CD14-positive monocyte (primary cell): ENCODE results near the gene PEX12. TPM values are rescaled to one million over a fixed set of nuclear protein-coding genes. Genes with fewer than 3 reads are reported as not detected.

ENCODE experiments used
- DNase-seq, 3 donors: peaks; one replicate each; pipeline ENCODE4 v3.0.0-alpha.2; 2011 to 2022
- H2AFZ ChIP-seq: 2 replicates; pipeline ENCODE4 v1.6.0; 2012; ENCODE audit warnings: mild to moderate bottlenecking, low read depth, low read length, inconsistent platforms; ENCODE audit not compliant: insufficient read depth, poor library complexity, severe bottlenecking
- H3K27ac ChIP-seq, 2 donors: 1 replicate in 1 of 2; 2 replicates in 1 of 2; pipeline ENCODE4 v1.5.1; 2012 to 2013; ENCODE audit warnings: low read length in 2 of 2, control low read depth in 1 of 2, inconsistent platforms in 1 of 2, low read depth in 1 of 2, mild to moderate bottlenecking in 1 of 2
- H3K27me3 ChIP-seq, 2 donors: one replicate each; pipeline versions ENCODE4 v1.6.0 to v1.6.1; 2011 to 2013; ENCODE audit warnings: low read length in 2 of 2; ENCODE audit not compliant: control insufficient read depth in 2 of 2, insufficient read depth in 2 of 2
- H3K36me3 ChIP-seq, 2 donors: replicated peaks in 1 of 2; 1 replicate in 1 of 2; 2 replicates in 1 of 2; pipeline versions ENCODE4 v1.5.1 to v1.6.1; 2012 to 2013; ENCODE audit warnings: low read length in 2 of 2, control low read depth in 1 of 2, inconsistent platforms in 1 of 2, mild to moderate bottlenecking in 1 of 2; ENCODE audit not compliant: insufficient read depth in 2 of 2, control insufficient read depth in 1 of 2
- H3K4me1 ChIP-seq, 2 donors: 1 replicate in 1 of 2; 2 replicates in 1 of 2; pipeline versions ENCODE4 v1.5.1 to v1.6.1; 2012 to 2013; ENCODE audit warnings: low read length in 2 of 2, control low read depth in 1 of 2, inconsistent platforms in 1 of 2, mild to moderate bottlenecking in 1 of 2, moderate library complexity in 1 of 2; ENCODE audit not compliant: insufficient read depth in 2 of 2, control insufficient read depth in 1 of 2
- H3K4me2 ChIP-seq: replicated peaks from 2 replicates; pipeline ENCODE3; 2012; ENCODE audit warnings: low read length, moderate library complexity, mild to moderate bottlenecking; ENCODE audit not compliant: poor library complexity, severe bottlenecking; ENCODE audit errors: extremely low read depth
- H3K4me3 ChIP-seq, 3 experiments: fragments of 200-600 bp in 1 of 3; sonication (generic) in 1 of 3; replicated peaks in 1 of 3; 1 replicate in 2 of 3; 2 replicates in 1 of 3; pipeline ENCODE4 v1.5.1; 2011 to 2013; ENCODE audit warnings: low read length in 3 of 3, mild to moderate bottlenecking in 3 of 3, control low read depth in 2 of 3, low read depth in 2 of 3, inconsistent platforms in 1 of 3, moderate library complexity in 1 of 3
- H3K79me2 ChIP-seq: 2 replicates; pipeline ENCODE4 v1.6.0; 2012; ENCODE audit warnings: mild to moderate bottlenecking, control low read depth, inconsistent platforms, low read length, moderate library complexity; ENCODE audit not compliant: insufficient read depth
- H3K9ac ChIP-seq: 2 replicates; pipeline ENCODE4 v1.6.0; 2017; ENCODE audit warnings: low read length, mild to moderate bottlenecking; ENCODE audit not compliant: insufficient read depth, poor library complexity, severe bottlenecking
- H3K9me3 ChIP-seq, 2 donors: replicated peaks in 1 of 2; 1 replicate in 1 of 2; 2 replicates in 1 of 2; pipeline versions ENCODE4 v1.5.1 to v1.6.1; 2012 to 2013; ENCODE audit warnings: low read length in 2 of 2, control low read depth in 1 of 2; ENCODE audit not compliant: control insufficient read depth in 1 of 2, insufficient read depth in 1 of 2
- H4K20me1 ChIP-seq: 2 replicates; pipeline ENCODE4 v1.6.0; 2012; ENCODE audit warnings: mild to moderate bottlenecking, low read length, control low read depth, moderate library complexity; ENCODE audit not compliant: insufficient read depth
- H3K27ac Mint-ChIP-seq, 7 donors: one replicate each; pipeline ENCODE4 v1.8.0; 2020; ENCODE audit warnings: mild to moderate bottlenecking in 7 of 7, mixed read lengths in 7 of 7, moderate library complexity in 6 of 7, inconsistent platforms in 2 of 7
- H3K27me3 Mint-ChIP-seq, 3 donors: one replicate each; pipeline ENCODE4 v1.8.0; 2021 to 2022; ENCODE audit warnings: low read depth in 3 of 3, mild to moderate bottlenecking in 3 of 3, mixed read lengths in 3 of 3, moderate library complexity in 3 of 3, inconsistent platforms in 1 of 3
- H3K36me3 Mint-ChIP-seq, 2 donors: one replicate each; pipeline ENCODE4 v1.8.0; 2020; ENCODE audit warnings: mixed read lengths in 2 of 2, inconsistent platforms in 1 of 2, mild to moderate bottlenecking in 1 of 2
- H3K4me1 Mint-ChIP-seq: one replicate; pipeline ENCODE4 v1.8.0; 2020; ENCODE audit warnings: mild to moderate bottlenecking, mixed read lengths
- H3K4me3 Mint-ChIP-seq, 2 donors: one replicate each; pipeline ENCODE4 v1.8.0; 2020; ENCODE audit warnings: mild to moderate bottlenecking in 2 of 2, mixed read lengths in 2 of 2, moderate library complexity in 1 of 2
- H3K9me3 Mint-ChIP-seq, 7 donors: one replicate each; pipeline ENCODE4 v1.8.0; 2020 to 2022; ENCODE audit warnings: mixed read lengths in 7 of 7, mild to moderate bottlenecking in 6 of 7, moderate library complexity in 6 of 7, inconsistent platforms in 2 of 7
- CTCF ChIP-seq: fragments of 200-600 bp; IDR thresholded peaks from one replicate; pipeline ENCODE4 v1.8.0; 2022; ENCODE audit warnings: antibody characterized with exemption, mild to moderate bottlenecking
- WGBS: methylation state at CpG from one replicate; pipeline ENCODE4 v1.1.5; 2013; ENCODE audit warnings: missing lambda C conversion rate; ENCODE audit not compliant: insufficient coverage; 5-methylcytosine and 5-hydroxymethylcytosine counted together
- intact Hi-C, 2 donors: fragments of 100-400 bp; cut with micrococcal nuclease; formaldehyde crosslinking; loops; one replicate each; pipeline versions ENCODE4 v1.15.0 to v1.15.1; 2023
- polyA plus RNA-seq, 3 donors: library from polyadenylated mRNA; depleted of rRNA in 1 of 3; unstranded in 2 of 3; stranded (reverse) in 1 of 3; fragments of 300-500 nt in 2 of 3; fragments of >200 nt in 1 of 3; fragmentation: Illumina TruSeq in 2 of 3; gene quantifications; 1 replicate in 2 of 3; 2 replicates in 1 of 3; pipeline ENCODE4 v1.2.3, GENCODE V29; 2012 to 2021

Gene PEX12
- polyA plus RNA-seq, 3 donors: 0.08 to 0.72 (median 0.31) TPM

GRCh38 chr17:35609831-35610230 is 31.5 kb upstream of the PEX12 start:
- no peak overlapping the region for H3K9ac ChIP-seq
- H2AFZ ChIP-seq: no peak overlapping the region
- peaks cover 4% of the 10 kb centered on the region for H4K20me1 ChIP-seq
- no peak overlapping the region for H3K27ac ChIP-seq
- H3K27me3 ChIP-seq: no peaks in the 10 kb centered on the region
- 100% methylated on average over 1 of the region's 4 CpGs for WGBS
- TF ChIP-seq CTCF: no peak
- H3K9me3 Mint-ChIP-seq: no peaks in the 10 kb centered on the region
- H3K9me3 ChIP-seq: no peaks in the 10 kb centered on the region
- H3K36me3 Mint-ChIP-seq: peaks cover 73 to 80% of the 10 kb centered on the region in 2 donors
- H3K27ac Mint-ChIP-seq: no peak overlapping the region
- no peaks in the 10 kb centered on the region for H3K79me2 ChIP-seq
- peaks cover 67 to 91% of the 10 kb centered on the region in 2 donors for H3K36me3 ChIP-seq
- no peak overlapping the region for H3K4me3 ChIP-seq
- H3K4me2 ChIP-seq: no peak overlapping the region
- H3K4me1 ChIP-seq: no peaks in the 10 kb centered on the region
- H3K4me1 Mint-ChIP-seq: no peaks in the 10 kb centered on the region
- intact Hi-C loops: loop anchor here in 1 of 2 donors (5.0 kb wide), 1 partner anchor 137 kb away; no protein-coding TSS in a partner anchor
- H3K4me3 Mint-ChIP-seq: no peak overlapping the region
- H3K27me3 Mint-ChIP-seq: no peaks in the 10 kb centered on the region
- no peak for DNase-seq

DNA sequence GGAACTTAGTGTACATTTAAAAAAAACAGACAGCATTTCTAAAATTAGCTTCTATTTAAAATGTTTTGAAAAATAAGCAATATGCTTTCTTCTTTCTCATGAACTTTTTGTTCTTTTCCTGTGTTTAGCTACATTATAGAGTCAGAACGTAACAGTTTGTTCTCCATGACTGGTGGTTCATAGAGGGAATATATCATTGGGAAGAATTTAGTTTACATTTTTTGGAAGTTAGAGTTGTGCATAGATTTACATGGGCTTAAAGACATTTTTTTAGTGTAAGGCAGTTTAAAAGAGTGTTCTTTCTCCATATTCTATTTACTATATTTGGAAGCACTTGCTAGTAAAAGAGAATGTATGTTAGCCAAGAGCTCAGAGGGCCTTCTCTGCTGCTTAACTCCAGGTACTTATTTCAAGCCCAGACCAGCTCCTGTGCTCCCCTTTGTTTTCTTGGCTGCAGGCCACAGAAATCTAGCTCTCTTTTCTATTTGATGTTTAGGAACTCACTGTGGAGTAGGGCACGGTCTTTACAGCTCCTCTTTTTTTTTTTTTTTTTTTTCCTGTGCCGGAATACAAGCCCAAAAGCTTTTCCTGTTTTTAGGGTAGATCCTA is 29.0 kb upstream of the PEX12 start:
- Histone ChIP-seq H3K9ac (no peak overlapping the region), H3K4me1 (no peaks in the 10 kb centered on the region), H3K27ac (no peak overlapping the region), H3K9me3 (no peaks in the 10 kb centered on the region), H3K36me3 (peaks cover 78 to 97% of the 10 kb centered on the region in 2 donors), H3K4me2 (no peak overlapping the region), H4K20me1 (no peaks in the 10 kb centered on the region), H2AFZ (no peak overlapping the region), H3K4me3 (no peak overlapping the region), H3K79me2 (no peaks in the 10 kb centered on the region), H3K27me3 (no peaks in the 10 kb centered on the region)
- intact Hi-C loops: no loop called here
- no peaks in the 10 kb centered on the region for H3K4me1 Mint-ChIP-seq
- TF ChIP-seq CTCF: no peak
- DNase-seq: no peak
- WGBS: 83% methylated on average over 1 of the region's 3 CpGs
- no peak overlapping the region for H3K4me3 Mint-ChIP-seq
- H3K27ac Mint-ChIP-seq: no peak overlapping the region
- no peaks in the 10 kb centered on the region for H3K27me3 Mint-ChIP-seq
- H3K9me3 Mint-ChIP-seq: no peaks in the 10 kb centered on the region
- H3K36me3 Mint-ChIP-seq: peaks cover 76 to 94% of the 10 kb centered on the region in 2 donors
